Adrenal gland (tissue), 12 donors: ENCODE data around the gene BPHL. TPM values are rescaled to one million over a fixed set of nuclear protein-coding genes. Genes with fewer than 3 reads are reported as not detected.

Experiments
- DNase-seq, 7 donors: peaks; one replicate each; pipeline ENCODE4 v3.0.0-alpha.2; 2019 to 2020
- H3K27ac ChIP-seq, 5 donors: fragments of 200-600 bp; sonication (generic) in 4 of 5; 1 replicate in 3 of 5; 2 replicates in 2 of 5; pipeline versions ENCODE4 v1.5.1 to v1.8.0; 2016 to 2020; ENCODE audit warnings: mild to moderate bottlenecking in 1 of 5
- H3K27me3 ChIP-seq: fragments of 200-600 bp; 2 replicates; pipeline ENCODE4 v1.8.0; 2021
- H3K36me3 ChIP-seq, 2 donors: fragments of 200-600 bp; replicated peaks in 1 of 2; 1 replicate in 1 of 2; 2 replicates in 1 of 2; pipeline versions ENCODE4 v1.5.1 to v1.8.0; 2018 to 2022
- H3K4me1 ChIP-seq, 2 donors: fragments of 200-600 bp; replicated peaks in 1 of 2; 1 replicate in 1 of 2; 2 replicates in 1 of 2; pipeline versions ENCODE4 v1.5.1 to v1.8.0; 2018 to 2021
- H3K4me3 ChIP-seq, 4 donors: fragments of 200-600 bp; sonication (generic) in 3 of 4; one replicate each; pipeline ENCODE4 v1.5.1; 2016 to 2018
- H3K9me3 ChIP-seq, 3 donors: fragments of 200-600 bp; sonication (generic) in 1 of 3; replicated peaks in 1 of 3; 1 replicate in 2 of 3; 2 replicates in 1 of 3; pipeline versions ENCODE4 v1.5.1 to v1.8.0; 2016 to 2021
- POLR2A ChIP-seq, 2 donors: fragments of 450-650 bp; IDR thresholded peaks; one replicate each; pipeline ENCODE4 v1.6.1; 2017; ENCODE audit warnings: antibody characterized with exemption in 2 of 2, mild to moderate bottlenecking in 2 of 2, moderate library complexity in 1 of 2
- WGBS, 4 donors: extraction: QIAGEN DNeasy Blood & Tissue Kit in 2 of 4; methylation state at CpG; one replicate each; pipeline versions ENCODE4 v1.1.5 to v1.1.7; 2013 to 2017; 5-methylcytosine and 5-hydroxymethylcytosine counted together
- intact Hi-C, 2 donors: fragments of 100-400 bp; cut with DNase I; formaldehyde crosslinking; loops; one replicate each; pipeline versions ENCODE4 v1.14.1 to v1.15.0; 2022 to 2023
- polyA plus RNA-seq, 3 donors: library from polyadenylated mRNA; stranded (reverse); fragments of 200-250 nt in 2 of 3; fragments of 350-450 nt in 1 of 3; fragmentation: Illumina TruSeq in 1 of 3; extraction: RNeasy Lipid Tissue Mini Kit (QIAGEN cat#74804) in 1 of 3; gene quantifications; one replicate each; pipeline ENCODE4 v1.2.3, GENCODE V29; 2013 to 2014
- total RNA-seq, 9 donors: library from RNA; depleted of rRNA in 4 of 9; stranded (reverse); fragments of >200 nt in 4 of 9; fragments of 120-200 nt in 1 of 9; fragmentation: NEBNext Ultra II Directional in 1 of 9; extraction: Animal tissue kit (Norgen Biotek cat#: 25700) in 1 of 9; gene quantifications; one replicate each; pipeline versions ENCODE4 v1.1.0 to v1.2.4, GENCODE V29; 2013 to 2023
- TF ChIP-seq, protein P1 (sequence below), 6 experiments: fragments of 450-650 bp in 4 of 6; fragments of 200-600 bp in 2 of 6; sonication (generic) in 1 of 6; IDR thresholded peaks; 1 replicate in 5 of 6; 2 replicates in 1 of 6; pipeline versions ENCODE4 v1.5.1 to v1.8.0; 2016 to 2021; ENCODE audit warnings: antibody characterized with exemption in 6 of 6, mild to moderate bottlenecking in 2 of 6, moderate library complexity in 1 of 6
- donor health status: healthy with polysubstance abuse.
- donor health status: Bipolar disorder and iron deficiency.
- donor health status: DM: yes; HTN: yes; CAD: no.
- donor health status: DM: no; HTN: no; CAD: no.
- donor health status: DM: no; HTN: no; CAD: no.
- donor health status: DM: yes; HTN: yes; CAD: no.

The BPHL gene
- total and polyA plus RNA-seq, 12 donors: 17.2 to 58.1 (median 25.3) TPM

DNA sequence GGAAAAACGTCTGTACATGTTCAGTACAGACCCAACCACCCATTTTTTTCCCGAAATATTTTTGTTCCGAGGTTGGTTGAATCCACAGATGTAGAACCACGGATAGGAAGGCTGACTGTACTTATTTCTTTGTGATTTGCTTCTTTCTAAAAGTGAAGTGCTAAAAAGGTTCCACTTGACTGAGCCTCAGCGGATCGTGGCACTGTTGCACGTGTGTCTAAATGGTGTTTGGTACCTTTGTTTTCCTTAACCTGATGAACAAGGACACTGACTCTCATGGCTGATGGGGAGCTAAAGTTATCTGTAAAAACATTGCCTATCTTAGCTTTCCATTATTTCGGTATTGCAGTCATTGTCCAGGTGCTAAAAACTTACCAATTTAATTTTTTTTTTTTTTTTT, 6.2 kb downstream of the BPHL start:
- Histone ChIP-seq H3K27me3 (no peaks in the 10 kb centered on the region), H3K9me3 (no peaks in the 10 kb centered on the region), H3K36me3 (no peaks in the 10 kb centered on the region), H3K4me1 (no peaks in the 10 kb centered on the region), H3K27ac (no peak overlapping the region), H3K4me3 (no peak overlapping the region)
- 78 to 83% (median 82%) methylated on average over 8 of the region's 8 CpGs for WGBS, 4 donors
- TF ChIP-seq POLR2A (IDR thresholded peaks at IDR 0.05): no peak
- TF ChIP-seq, protein P1, sequence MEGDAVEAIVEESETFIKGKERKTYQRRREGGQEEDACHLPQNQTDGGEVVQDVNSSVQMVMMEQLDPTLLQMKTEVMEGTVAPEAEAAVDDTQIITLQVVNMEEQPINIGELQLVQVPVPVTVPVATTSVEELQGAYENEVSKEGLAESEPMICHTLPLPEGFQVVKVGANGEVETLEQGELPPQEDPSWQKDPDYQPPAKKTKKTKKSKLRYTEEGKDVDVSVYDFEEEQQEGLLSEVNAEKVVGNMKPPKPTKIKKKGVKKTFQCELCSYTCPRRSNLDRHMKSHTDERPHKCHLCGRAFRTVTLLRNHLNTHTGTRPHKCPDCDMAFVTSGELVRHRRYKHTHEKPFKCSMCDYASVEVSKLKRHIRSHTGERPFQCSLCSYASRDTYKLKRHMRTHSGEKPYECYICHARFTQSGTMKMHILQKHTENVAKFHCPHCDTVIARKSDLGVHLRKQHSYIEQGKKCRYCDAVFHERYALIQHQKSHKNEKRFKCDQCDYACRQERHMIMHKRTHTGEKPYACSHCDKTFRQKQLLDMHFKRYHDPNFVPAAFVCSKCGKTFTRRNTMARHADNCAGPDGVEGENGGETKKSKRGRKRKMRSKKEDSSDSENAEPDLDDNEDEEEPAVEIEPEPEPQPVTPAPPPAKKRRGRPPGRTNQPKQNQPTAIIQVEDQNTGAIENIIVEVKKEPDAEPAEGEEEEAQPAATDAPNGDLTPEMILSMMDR (IDR thresholded peaks at IDR 0.05): no peak
- no peak for DNase-seq
- intact Hi-C loops: loop anchor here (5.0 kb wide), 1 partner anchor 128 kb away; no protein-coding TSS in a partner anchor

DNA sequence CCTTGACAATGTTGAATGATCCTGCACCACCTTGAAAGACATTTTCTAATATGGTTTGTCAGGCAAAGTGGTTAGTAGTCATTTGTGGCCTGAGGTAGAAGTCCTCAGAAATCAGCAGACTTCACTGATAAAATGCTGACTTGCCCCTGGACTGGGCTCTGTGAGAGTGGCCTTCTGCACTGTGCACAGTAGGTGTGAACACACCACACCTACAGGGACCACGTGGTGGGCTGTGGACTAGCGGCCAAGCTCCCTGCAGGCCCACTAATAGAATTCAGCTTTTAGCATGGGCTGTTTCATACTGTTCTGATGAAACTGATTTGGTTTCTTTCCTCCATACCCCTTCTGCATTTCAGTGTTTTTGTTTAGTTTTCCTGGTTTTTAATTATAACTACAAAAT, 7.3 kb downstream of the BPHL start:
- no peaks in the 10 kb centered on the region for H3K4me1 ChIP-seq
- no peak for DNase-seq
- TF ChIP-seq, protein P1 (IDR thresholded peaks at IDR 0.05): no peak
- no peak for TF ChIP-seq POLR2A (IDR thresholded peaks at IDR 0.05)

DNA sequence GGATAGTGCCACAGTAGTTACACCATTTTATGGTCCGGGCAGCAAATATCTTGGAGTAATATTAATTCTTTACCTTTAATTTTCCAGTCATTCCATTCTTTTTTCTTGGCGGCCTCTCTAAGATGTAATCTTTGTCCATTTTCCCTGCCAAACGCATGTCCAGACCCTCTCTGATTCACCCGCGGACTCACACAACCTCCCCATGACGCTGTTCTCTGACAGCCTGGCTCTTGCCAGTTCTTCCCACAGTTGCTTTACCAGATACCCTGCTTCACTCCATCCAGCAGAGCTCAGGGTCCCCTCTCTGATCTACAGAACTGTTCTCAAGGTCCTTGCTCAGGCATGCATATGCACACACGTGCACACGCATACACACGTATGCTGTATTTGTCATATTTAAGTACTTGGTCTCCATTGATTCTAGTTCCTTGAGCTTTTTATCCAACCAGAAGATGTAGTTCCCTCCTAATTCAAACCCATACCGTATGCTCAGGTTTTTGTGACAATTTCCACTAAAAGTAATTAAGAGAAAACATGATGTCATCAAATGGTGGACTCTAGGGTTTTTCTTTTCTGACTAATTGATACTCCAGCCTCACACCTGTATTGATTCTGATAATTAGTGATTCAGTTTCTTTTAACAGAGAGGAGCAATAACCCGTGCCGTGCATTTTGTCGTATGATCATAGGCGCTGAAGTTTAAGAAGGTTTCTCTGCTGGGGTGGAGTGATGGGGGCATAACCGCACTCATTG, 10.0 kb downstream of the BPHL start:
- no peak for DNase-seq
- Histone ChIP-seq H3K4me3 (no peak overlapping the region), H3K27me3 (no peaks in the 10 kb centered on the region), H3K36me3 (no peaks in the 10 kb centered on the region), H3K4me1 (no peaks in the 10 kb centered on the region), H3K27ac (no peak overlapping the region), H3K9me3 (no peaks in the 10 kb centered on the region)
- intact Hi-C loops: loop anchor here (5.0 kb wide), 1 partner anchor 124 kb away; no protein-coding TSS in a partner anchor
- no peak for TF ChIP-seq POLR2A (IDR thresholded peaks at IDR 0.05)
- TF ChIP-seq, protein P1 (IDR thresholded peaks at IDR 0.05): no peak
- 93 to 95% (median 94%) methylated on average over 15 of the region's 15 CpGs for WGBS, 4 donors

More for the DNA sequence above, 7.3 kb downstream of the BPHL start:
- H3K9me3 ChIP-seq: no peaks in the 10 kb centered on the region
- H3K27ac ChIP-seq: no peak overlapping the region
- 15 to 41% (median 31%) methylated on average over 2 of the region's 2 CpGs for WGBS, 4 donors
- intact Hi-C loops: loop anchor here (5.0 kb wide), 1 partner anchor 126 kb away; no protein-coding TSS in a partner anchor
- no peak overlapping the region for H3K4me3 ChIP-seq
- no peaks in the 10 kb centered on the region for H3K36me3 ChIP-seq
- H3K27me3 ChIP-seq: no peaks in the 10 kb centered on the region

DNA sequence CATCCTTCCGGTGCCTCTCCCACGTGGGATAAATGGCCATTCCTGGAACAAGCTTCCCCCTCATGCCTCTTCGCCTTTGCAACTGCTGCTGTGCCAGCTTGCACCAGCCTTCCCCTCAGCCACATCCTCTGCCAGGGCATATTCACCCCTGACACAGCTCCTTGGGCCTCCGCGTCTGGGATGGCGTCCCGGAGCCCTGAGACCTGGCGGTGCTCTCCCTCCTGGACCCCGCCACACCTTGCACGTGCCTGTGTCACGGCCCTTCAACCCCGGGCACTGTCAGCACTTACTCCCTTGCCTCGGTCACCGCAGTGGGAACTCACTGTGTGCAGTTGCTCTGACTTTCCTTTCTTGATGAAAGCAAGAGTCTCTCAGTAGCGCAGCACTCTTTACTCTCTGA, 13.2 kb downstream of the BPHL start:
- Histone ChIP-seq H3K9me3 (no peaks in the 10 kb centered on the region), H3K4me1 (no peaks in the 10 kb centered on the region), H3K4me3 (no peak overlapping the region), H3K27ac (no peak overlapping the region), H3K27me3 (no peaks in the 10 kb centered on the region), H3K36me3 (no peaks in the 10 kb centered on the region)
- TF ChIP-seq POLR2A (IDR thresholded peaks at IDR 0.05): no peak
- TF ChIP-seq, protein P1 (IDR thresholded peaks at IDR 0.05): no peak
- intact Hi-C loops: loop anchor here in 1 of 2 donors (10.0 kb wide), 1 partner anchor 603 kb away; no protein-coding TSS in a partner anchor
- no peak for DNase-seq
- WGBS, 4 donors: 94 to 97% (median 95%) methylated on average over 11 to 15 of the region's 15 CpGs
